Hepatocyte (in vitro differentiated cells): ENCODE results near the gene RPS5.

Experiments
- EZH2 ChIP-seq: fragments of 200-600 bp; sonication (generic); IDR thresholded peaks from 2 replicates; pipeline ENCODE4 v1.6.1; 2016; ENCODE audit warnings: antibody characterized with exemption, mild to moderate bottlenecking, borderline replicate concordance
- TF ChIP-seq, protein P1 (sequence below): fragments of 200-600 bp; sonication (generic); IDR thresholded peaks from 2 replicates; pipeline ENCODE4 v1.5.1; 2016; ENCODE audit warnings: antibody characterized with exemption, mild to moderate bottlenecking; ENCODE audit not compliant: poor library complexity

DNA sequence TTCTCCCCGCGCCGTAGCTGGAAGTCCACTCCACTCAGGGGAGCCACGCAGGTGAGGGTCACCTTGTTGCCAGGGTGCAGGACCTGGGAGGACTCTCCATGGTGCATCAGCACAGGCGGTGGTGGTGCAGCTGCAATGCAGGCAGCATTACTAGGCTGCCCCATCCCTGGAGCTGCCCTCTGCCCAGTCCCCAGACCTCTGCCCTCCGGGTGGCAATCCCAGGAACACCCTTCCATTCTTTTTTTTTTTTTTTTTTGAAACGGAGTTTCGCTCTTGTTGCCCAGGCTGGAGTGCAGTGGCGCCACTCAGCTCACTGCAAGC is 35.6 kb upstream of the RPS5 start:
- TF ChIP-seq, protein P1, sequence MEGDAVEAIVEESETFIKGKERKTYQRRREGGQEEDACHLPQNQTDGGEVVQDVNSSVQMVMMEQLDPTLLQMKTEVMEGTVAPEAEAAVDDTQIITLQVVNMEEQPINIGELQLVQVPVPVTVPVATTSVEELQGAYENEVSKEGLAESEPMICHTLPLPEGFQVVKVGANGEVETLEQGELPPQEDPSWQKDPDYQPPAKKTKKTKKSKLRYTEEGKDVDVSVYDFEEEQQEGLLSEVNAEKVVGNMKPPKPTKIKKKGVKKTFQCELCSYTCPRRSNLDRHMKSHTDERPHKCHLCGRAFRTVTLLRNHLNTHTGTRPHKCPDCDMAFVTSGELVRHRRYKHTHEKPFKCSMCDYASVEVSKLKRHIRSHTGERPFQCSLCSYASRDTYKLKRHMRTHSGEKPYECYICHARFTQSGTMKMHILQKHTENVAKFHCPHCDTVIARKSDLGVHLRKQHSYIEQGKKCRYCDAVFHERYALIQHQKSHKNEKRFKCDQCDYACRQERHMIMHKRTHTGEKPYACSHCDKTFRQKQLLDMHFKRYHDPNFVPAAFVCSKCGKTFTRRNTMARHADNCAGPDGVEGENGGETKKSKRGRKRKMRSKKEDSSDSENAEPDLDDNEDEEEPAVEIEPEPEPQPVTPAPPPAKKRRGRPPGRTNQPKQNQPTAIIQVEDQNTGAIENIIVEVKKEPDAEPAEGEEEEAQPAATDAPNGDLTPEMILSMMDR: no peak
- TF ChIP-seq EZH2: no peak
